ENCODE measurements around the gene CORO1C.

CORO1C gene

DNA sequence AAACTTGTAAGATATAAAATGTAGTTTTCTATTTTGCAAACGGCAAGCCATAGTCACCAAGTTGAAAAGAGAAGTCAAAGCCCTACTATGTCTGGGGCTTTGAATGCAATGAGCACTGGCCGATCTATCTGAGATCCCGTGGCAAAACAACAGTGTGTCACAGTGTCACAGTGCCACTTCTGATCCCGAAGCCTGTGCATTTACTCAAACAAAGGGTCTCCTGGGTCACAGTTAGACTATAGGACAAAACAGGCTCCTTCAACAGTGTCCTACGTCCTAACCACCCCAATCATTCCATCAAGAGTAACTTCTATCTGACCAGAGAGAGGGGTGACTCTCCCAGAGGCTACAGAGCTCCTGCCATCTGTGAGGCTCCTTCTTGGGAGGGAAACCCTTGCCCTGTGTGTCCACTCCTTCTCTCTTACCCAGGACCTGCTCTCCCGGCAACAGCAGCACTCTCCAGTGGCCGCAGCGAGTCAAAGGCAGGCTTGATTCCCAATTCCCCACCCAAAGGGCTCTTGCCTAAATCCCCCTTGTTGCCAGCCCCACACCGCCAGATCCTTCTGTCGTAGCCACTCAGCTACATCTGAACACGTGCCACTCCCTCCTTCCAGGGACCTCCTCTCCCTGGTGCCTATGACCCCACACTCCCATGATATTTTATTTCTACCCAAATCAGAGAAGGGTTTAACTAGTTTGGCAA lies 83.6 kb downstream of the CORO1C start:
- DNase-seq (ENCODE audit: low spot score), result no peak

DNA sequence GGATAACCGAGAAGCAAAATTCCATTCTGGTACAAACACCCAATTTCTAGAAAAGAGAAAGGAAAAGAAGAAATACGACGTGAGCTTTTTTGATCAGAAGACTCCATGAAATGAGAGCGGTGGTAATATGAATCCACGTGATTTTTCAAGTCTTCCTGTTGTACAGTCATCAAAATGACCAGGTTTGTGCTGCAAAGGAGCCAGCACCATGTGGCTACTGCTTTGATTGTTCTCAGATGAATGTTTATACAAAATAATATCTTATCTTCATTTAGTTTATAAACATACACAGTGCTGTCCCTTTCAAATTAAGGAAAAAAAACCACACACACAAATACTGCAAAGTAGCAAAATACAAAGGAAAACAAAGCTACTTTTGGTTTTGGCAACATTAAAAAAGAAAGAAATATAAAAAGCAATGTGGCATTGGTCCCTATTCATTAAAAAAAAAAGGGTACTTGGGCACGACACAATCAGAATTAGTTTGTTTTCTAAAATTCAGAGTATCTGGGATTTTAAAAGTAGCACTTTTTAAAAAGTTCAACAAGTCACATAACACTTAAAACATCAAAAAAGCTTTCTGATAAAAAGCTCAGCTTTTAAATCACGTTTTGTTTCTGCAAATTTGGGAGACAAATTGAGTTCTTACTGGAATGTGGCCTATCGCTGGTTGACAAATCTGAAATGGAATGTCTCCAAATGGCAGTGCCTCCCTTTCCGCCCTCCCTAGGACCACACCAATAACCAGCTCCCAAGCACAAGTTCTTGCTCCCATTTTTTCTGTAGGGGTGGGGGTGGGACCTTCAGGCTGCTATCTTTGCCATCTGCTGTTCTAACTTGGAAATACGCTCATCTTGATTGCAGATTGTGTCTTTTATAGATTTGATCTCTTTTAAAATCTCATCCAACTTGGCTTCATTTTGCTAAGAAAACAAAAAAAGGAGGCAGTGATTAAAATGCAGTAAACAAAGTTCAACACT lies 84.4 kb downstream of the CORO1C start:
- no peak for DNase-seq (ENCODE audit: low spot score)

DNA sequence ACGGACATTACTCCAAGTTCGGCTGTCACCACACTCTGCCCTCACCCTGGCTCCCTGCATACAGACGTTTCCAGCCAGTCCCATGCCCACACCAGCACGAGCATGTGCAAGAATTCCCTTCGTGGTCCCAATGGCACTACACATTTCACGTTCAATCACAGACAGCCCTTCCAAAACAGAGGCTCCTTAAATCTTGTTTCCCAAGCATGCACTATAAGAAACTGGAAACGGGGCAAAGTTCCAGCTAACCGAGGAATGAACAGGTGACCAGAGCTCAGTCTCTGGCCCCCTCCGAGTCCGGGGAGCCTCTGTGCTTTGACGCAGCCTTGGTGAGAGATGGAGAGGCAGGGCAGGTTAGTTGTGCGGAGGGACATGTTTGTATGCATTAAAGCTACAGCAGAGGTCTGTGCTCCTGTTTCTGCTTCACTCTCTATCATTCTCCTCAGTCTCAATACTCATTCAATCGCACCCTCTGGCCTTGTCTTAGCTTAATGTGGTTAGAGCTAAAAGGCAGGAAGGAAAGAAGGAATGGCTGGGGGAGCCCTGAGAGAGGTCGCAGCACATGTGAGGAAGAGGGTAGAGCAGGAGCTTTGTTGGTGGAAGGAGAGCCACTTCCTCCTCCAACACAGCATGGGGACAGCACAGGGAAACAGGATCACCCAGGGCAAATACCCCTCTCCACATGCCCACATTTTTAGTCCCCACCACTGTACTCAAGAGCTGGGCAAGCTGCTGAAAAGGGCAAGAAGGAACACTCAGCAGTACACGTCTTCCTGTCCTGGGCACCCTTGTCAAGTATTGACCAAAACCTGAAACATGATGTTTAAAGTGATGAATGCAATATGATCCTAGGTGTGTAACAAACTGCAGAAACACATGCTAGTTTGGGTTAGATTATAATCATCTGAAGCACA lies 85.4 kb downstream of the CORO1C start:
- DNase-seq (ENCODE audit: low spot score), result no peak

DNA sequence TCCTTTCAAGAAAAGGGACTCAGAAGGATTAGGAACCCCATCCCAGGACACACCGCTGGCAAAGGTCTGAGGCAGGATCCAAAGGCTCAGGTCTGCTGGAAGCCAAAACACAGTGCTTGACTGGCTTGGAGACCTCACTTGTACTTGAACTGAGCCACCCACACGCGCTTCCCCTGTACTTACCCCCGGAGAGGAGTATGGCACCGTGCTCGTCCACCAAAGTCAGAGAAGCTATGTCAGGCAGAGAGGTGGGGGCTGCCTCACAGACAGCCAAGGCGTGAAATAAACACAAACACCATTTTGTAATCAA lies 86.6 kb downstream of the CORO1C start:
- DNase-seq (ENCODE audit: low spot score), result no peak

DNA sequence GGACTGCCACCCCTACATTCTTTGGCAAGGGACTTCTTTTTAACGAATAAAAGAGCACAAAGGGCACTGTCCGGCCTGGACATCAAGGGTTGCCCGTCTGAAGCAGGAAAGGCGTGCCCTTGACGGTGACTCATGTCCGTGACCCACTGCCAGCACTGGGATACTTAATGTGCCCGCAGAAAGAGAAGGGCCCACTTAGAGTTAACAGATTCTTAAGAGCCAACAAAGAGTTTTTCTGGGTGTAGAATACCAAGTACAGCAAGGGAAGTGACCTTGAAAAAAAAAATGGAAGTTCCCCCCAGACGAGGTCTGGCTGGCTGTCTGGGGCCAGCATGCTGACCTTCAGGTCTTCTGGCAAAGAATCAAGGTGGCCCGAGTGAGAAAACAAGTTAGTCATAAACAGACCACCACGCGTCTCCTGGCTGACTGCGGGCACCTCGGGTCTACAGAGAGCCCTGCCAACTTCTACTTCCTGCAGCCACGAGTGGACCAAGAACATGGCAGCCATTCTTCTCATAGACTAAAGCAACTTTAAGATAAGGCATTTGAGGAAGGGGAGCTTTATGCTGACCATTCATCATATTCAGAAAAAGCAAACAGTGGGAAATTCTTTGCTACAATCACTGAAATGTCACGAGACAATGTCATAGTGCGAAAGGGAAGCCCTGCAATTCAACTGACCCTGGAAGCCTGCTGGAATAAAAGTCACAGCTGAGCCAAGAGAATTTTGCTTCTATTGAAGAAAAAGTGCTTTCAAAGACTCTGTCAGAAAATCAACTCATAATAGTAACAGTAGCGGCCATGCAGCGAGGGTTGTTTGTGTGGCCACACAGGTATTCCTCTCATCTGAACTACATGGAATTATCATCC lies 87.1 kb downstream of the CORO1C start:
- DNase-seq (ENCODE audit: low spot score), result no peak

DNA sequence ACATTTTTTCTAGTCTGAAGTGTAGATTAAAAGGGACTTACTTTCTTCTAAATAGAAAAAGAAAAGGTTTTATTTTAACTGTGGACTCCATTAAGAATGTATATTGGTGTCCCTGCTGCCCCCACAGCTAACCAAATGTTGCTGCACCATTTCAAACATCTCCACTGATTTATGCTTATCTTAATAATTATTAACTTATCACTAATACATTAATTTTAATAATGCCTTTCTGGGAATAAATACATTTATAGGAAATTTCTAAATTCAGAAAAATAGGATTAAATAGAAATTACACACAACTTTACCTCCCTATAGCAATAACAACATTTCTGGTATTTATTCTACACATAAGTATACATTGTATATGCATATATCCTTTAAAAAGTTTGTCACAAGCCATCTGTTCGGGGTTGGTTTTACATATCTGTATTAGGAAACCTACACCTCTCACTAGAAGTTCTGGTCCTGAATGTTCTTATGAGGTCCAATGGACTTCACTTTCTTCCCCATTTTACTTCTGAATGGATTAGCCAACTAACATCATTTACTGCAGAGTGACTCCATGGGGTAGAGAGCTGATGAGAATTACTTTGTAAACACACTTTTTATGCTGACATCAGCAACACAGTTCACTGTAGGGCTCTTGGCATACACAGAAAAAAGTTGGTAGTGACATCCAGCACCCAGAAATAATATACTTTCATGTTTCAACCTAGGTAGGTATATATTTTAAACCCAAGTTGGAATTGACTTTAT lies 88.2 kb downstream of the CORO1C start:
- no peak for DNase-seq (ENCODE audit: low spot score)

DNA sequence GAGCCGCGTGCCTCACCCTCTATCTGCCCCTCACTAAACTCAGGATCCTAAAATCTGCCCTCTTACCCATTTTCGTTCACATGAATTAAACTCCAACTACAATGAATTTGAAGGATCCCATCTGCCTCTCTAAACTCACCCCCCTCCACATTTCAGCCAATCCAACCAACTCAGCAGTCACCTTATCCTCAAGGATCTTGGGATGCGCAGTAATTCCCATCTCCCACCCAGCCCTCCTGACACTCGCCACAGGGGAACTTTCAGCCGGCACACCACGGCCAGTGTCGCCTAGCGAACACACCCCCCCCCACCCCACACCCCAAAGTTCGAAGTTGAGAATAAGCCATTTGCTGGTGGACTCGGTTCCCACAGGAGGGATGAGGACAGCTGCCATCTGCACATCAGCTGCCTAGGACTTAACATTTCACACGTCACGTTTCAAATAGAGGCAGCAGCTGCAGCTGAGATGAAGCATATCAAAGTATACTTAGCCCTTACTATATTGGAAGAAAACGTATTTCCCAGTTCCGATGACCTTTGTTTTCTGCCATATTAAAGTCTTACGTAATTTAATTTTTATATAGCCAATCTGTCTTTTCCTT lies 88.9 kb downstream of the CORO1C start:
- no peak for DNase-seq (ENCODE audit: low spot score)

DNA sequence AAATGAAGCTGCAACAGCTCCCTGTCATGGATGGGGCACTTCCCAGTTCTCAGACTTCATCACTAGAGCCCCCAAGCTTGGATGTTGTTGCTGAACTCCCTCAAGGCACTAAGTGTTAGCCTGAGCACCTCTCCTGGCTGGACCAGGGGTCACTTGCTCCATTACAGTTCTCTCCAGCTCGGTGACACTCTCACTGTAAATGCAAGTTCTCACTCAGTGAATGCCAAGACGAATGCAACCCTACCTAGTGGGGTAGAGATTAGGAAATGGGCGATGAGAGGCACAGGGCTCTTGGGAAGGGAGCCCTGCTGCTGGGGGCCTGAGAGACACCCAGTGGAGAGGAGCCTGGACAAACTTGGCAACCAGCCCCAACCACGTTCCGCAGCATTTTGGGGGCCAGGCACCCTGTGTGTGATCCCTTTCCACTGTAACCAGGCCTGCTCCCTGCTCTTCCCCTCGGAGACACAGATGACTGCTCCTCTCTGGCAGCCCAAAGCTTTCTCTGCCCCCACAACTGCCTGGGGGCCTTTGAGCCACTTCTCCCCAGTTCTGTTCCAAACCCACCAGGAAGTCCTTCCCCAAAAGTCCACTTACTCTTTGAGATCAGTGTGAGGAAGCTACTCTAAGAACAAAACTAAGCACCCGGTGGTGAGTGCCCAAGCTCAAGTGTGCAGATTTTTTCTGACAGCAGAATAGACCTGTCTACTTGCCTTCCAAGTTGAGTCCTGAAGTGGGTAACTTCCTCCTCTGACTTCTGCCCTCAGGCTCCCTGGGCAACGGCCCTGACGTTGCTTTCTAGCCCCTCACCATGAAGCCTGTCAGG lies 89.7 kb downstream of the CORO1C start:
- no peak for DNase-seq (ENCODE audit: low spot score)

DNA sequence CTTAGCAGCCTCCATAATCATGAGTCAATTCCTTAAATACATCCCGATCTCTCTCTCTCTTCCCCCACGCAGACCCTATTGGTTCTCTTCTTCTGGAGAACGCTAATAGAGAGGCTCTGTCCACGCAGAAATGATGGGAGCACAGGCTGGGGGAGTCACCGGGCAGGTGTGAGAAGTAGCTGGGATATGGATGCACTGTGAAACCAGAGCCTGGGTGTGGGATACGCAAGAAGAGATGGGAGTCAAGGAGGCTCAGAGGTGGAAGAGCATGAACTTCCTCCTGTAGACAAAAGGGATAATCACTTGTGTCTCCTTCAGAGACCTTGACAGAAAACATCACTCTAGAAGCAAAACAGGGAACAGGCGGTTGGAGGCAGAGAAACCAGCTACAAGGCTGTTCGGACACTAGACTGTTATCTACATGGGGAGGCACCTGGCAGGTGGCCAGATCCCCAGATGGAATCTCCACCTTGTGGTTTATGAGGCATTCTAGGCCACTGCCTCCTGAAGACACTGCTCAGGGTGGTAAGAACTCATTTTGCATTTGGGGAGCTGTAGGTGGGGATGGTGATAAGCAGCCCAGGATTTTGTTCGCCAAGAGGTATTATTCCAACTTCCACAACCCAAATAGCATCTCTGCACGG lies 90.4 kb downstream of the CORO1C start:
- no peak for DNase-seq (ENCODE audit: low spot score)

DNA sequence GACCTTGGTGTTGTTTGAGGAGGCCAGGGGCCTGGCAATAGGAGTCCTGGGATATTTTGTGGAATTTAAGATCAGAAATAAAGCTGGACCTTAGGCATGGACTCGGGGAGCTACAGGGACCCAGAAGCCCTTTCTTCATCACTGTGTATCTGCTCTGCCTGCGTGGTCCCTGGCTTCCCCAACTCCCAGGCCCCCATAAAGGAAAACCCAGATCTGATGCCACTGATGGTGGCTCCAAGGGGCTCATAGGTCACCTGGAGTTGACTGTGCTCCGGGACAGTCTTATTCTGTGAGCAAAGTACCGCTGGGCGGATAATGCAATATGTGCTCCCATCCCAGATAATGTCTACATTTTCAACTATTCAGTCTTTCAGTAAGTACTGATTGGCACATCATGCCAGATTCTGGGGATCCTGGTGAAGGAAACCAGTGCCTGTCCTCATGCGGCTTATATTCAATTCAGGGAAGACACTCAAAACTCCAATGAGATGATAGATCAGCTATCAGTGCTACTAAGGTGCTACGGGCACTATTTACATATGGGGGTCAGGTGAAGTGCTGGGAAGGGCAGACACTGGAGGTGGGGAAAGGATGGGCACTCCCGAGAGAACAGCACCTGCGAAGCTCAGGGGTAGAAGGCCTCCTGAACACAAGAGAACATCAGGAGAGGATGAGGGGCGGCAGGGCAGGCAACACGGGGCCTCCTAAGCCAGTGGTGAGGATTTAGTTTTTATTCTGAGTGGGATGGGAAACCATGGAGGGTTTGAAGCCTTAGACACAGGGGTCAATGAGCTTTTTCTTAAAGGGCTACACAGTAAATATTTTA lies 92.1 kb downstream of the CORO1C start:
- no peak for DNase-seq (ENCODE audit: low spot score)

DNA sequence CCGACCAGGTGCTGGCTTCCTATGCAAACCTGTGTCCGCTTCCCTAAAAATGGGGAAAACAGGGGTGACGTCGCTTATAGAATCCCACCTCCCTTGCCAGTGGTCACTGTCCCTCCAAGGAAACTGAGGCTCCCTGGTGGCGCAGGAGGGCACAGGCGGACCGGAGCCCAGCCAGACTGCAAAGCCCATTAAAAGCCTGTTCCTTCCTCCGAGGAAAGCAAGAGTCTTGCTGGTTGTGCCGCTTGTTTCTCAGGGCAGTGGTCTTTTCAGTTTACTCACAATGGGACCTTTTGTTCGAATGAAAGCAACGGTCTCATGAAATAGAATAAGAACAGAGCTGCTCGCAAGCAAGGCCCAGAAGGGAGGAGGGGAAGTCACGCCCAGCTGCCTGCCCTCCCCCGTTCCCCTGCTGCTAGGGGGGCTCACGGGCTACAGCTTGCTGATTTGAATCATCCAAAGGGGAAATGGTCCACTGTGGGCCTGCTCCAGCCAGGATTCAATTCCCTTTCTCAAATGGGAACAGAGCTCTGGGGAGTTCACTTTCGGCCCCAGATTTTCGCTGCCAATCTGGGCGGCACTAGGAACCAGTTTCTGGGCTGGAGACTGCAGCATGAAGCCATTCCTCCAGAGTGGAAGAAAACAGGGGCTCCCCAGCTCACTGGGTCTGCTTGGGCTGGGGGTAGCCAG lies 93.0 kb downstream of the CORO1C start:
- no peak for DNase-seq (ENCODE audit: low spot score)

DNA sequence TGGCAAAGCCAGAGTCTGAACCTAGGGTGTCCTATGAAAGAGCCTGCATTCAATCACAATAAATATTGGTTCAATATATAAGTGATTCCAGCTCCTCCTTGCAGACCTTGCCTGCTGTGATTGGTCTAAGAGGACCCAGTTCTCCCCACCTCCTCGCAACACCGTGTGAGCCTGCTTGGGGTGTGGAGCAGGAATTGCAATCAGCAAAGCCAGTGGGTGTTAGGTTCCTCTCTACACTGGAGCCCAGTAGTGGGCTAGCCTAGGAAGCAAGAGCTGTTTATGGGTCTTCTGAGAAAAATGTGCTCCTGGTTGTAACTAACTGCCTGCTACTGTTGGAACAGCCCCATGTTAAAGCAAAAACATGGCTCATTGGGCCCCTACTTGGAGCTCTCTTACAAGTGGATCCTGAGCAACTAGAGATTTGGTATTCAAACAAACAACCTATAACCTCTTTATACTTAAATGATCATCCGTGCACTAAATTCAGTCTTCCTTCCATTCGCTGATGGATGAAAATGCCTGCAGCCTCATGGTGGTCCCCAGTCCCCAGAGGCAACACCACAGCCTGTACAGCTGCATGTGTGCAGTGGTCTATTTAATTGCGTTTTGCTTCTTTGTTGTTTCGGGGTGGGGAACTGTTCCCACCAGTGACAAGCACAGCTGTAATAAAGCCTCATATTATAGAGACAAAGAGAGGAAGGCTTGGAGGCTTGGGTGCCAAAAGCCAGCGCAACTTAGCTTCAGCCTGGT lies 93.9 kb downstream of the CORO1C start:
- no peak for DNase-seq (ENCODE audit: low spot score)

DNA sequence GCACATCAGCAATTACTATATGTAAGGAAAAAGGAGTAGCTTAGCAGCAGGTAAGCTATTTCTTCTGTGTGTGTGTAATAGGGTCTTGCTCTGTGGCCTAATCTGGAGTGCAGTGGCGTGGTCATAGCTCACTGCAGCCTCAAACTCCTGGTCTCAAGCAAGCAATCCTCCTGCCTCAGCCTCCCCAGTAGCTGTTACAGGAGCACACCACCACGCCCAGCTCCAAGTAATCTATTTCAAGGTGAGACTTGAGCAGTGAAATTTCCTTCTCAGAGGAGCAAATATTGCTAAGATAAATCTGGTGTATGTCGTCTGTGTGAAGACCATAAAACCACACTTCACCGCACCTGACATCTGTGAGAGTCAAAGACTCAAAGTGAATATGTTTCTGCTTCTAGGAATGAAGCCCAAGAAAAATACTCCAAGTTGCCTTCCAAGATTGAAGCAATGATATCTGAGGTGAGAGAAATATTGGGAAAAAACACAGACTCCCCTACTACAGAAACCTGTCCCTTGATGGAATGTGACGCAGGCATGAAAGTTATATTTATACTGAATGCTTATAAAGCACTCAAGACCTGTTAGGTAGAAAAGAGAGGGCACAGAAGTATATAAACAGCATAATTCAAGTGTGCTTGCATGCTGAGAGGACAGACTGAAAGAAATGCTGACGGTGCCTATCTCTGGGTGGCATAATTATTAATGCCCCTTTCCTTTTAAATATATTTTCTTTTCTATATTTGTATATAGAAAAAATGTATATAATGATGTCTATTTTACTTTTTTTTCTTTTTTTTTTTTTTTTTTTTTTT lies 95.1 kb downstream of the CORO1C start:
- DNase-seq (ENCODE audit: low spot score), result no peak

DNA sequence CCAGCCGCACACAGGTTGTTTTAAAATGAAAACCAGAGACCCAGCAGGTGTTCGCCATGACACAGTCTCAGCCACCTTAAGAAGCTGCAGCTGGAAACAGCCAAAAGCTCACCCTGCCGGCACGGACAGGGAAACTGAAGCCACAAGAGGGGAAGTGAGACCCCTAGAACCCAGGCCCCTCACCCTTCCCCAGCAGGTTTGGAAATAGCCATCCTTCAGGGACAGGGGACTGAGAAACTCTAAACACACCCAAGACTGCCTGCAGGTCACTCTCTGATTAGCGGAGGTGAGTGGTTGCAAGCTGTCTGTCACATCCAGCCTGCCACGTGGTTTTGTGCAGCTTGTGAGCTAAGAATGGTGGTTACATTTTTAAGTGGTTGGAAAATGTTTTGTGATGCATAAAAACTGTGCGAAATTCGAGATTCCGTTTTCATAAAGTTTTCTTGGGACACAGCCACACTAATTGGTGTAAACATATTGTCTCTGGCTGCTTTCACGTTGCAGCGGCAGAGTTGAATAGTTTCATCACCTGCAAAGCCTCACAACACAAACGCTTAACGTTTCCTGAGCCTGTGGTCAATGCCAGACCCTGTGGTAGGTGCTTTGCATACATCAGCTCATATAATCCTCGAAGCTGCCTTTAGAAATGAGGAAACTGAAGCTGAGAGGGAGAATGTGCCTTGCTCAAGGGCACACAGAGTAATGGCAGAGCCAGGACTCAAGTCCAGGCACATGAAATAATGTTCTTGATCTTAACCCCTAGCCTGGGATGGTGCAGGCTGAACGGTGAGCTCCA lies 95.9 kb downstream of the CORO1C start:
- peak; percentile 56 for DNase-seq (ENCODE audit: low spot score)

DNA sequence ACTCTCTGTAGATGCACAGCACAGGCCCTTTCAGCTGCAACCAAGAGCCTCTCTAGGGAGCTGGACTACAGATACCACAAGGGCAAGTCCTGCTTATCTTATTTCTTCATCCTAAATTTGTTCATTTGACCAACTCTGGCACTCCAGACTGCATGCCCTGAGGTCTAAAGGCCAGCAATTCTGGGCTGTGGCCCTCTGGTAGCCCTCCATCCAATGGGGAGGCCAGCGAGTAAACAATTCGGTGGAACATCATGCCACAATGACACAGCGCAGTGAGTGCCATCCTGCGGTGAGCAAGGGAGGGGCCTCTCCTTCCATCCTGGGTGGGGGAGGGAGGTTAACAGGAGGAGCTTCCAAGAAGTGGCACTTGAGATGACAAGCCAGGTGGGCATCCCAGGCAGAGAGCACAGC lies 97.0 kb downstream of the CORO1C start:
- peak; percentile 77 for DNase-seq (ENCODE audit: low spot score)

Data from CD4-positive, alpha-beta T cell treated with Interleukin-15 for 4 hours (primary cell).